GM12878 (cell line): ENCODE measurements around the gene CSF1R. TPM values are rescaled to one million over a fixed set of nuclear protein-coding genes. Genes with fewer than 3 reads are reported as not detected.

Source experiments
- ATAC-seq: fragments of 200-7000 bp; cut with Tn5 transposase; 3 replicates; pipeline ENCODE4 v1.9.1; 2020; ENCODE audit warnings: mild to moderate bottlenecking, moderate library complexity
- BruUV-seq: library from RNA; stranded (reverse); fragments of 400-500 nt; replicated peaks from 2 replicates; lab custom pipeline; 2021; lab: Mats Ljungman, UMichigan
- CTCF ChIA-PET: fragments of 300-600 bp; sonication (Branson Sonifier 250); formaldehyde crosslinking; extraction: SDS; loops from one replicate; lab custom pipeline; 2021; ENCODE audit warnings: inconsistent platforms; lab: Yijun Ruan, JAX
- POLR2A ChIA-PET: fragments of 350-600 bp; formaldehyde crosslinking; extraction: SDS; loops from one replicate; lab custom pipeline; 2021; ENCODE audit warnings: inconsistent platforms; lab: Charles Lee
- RAD21 ChIA-PET: fragments of 300-600 bp; sonication (Branson Sonifier 250); formaldehyde crosslinking; loops from one replicate; lab custom pipeline; 2023; ENCODE audit warnings: antibody characterized with exemption; ENCODE audit not compliant: unreplicated experiment; lab: Charles Lee
- SMC1A ChIA-PET: fragments of 300-600 bp; sonication (Branson Sonifier 250); formaldehyde crosslinking; loops from one replicate; lab custom pipeline; 2023; ENCODE audit not compliant: unreplicated experiment, uncharacterized antibody; lab: Charles Lee
- DNase-seq: peaks from one replicate; pipeline ENCODE4 v3.0.0-alpha.2; 2011; ENCODE audit warnings: low read depth, low spot score
- FAIRE-seq: peaks from 3 replicates; lab custom pipeline; 2011; peaks lifted over from hg19 to GRCh38; lab: Jason Lieb, UNC
- H2AFZ ChIP-seq: 2 replicates; pipeline ENCODE4 v1.6.0; 2011; ENCODE audit warnings: low read depth, low read length, control low read depth; ENCODE audit not compliant: control insufficient read depth
- H3K27ac ChIP-seq: 2 replicates; pipeline ENCODE4 v1.5.1; 2011; ENCODE audit warnings: control low read depth; ENCODE audit not compliant: control insufficient read depth, insufficient read depth
- H3K27me3 ChIP-seq, 2 experiments: replicated peaks in 1 of 2; 2 replicates each; pipeline versions ENCODE4 v1.6.0 to v1.6.1; 2011; ENCODE audit warnings: low read length in 1 of 2; ENCODE audit not compliant: control insufficient read depth in 2 of 2, insufficient read depth in 2 of 2
- H3K36me3 ChIP-seq, 2 experiments: 2 replicates each; pipeline ENCODE4 v1.5.1; 2011; ENCODE audit warnings: low read length in 1 of 2; ENCODE audit not compliant: control insufficient read depth in 2 of 2, insufficient read depth in 2 of 2
- H3K4me1 ChIP-seq: 2 replicates; pipeline ENCODE4 v1.6.1; 2011; ENCODE audit warnings: mild to moderate bottlenecking, low read length, moderate library complexity, mixed read lengths; ENCODE audit not compliant: control insufficient read depth, insufficient read depth
- H3K4me2 ChIP-seq: 2 replicates; pipeline ENCODE4 v1.6.0; 2011; ENCODE audit warnings: control low read depth; ENCODE audit not compliant: control insufficient read depth, insufficient read depth
- H3K4me3 ChIP-seq: fragments of 200-600 bp; sonication (generic); 2 replicates; pipeline ENCODE4 v1.5.1; 2016
- H3K79me2 ChIP-seq: 2 replicates; pipeline ENCODE4 v1.6.0; 2011; ENCODE audit warnings: low read length; ENCODE audit not compliant: control insufficient read depth, insufficient read depth
- H3K9ac ChIP-seq: 2 replicates; pipeline ENCODE4 v1.8.0; 2011; ENCODE audit warnings: low read length, control low read depth, mixed read lengths; ENCODE audit not compliant: control insufficient read depth, insufficient read depth
- H3K9me3 ChIP-seq: replicated peaks from 3 replicates; pipeline ENCODE4 v1.5.1; 2011; ENCODE audit warnings: mild to moderate bottlenecking, low read length; ENCODE audit not compliant: control insufficient read depth, insufficient read depth
- H4K20me1 ChIP-seq: 2 replicates; pipeline ENCODE4 v1.6.0; 2011; ENCODE audit not compliant: control insufficient read depth, insufficient read depth
- BMI1 ChIP-seq: fragments of 450-650 bp; IDR thresholded peaks from 2 replicates; pipeline ENCODE4 v1.6.1; 2016; ENCODE audit warnings: mild to moderate bottlenecking, moderate library complexity, borderline replicate concordance
- BRCA1 ChIP-seq: IDR thresholded peaks from 2 replicates; pipeline ENCODE4 v1.6.1; 2011; ENCODE audit warnings: low read depth, low read length, improper control_type of control experiment
- CBX5 ChIP-seq: sonication (generic); IDR thresholded peaks from 2 replicates; pipeline ENCODE4 v1.6.1; 2016; ENCODE audit warnings: low read depth, moderate library complexity, mild to moderate bottlenecking, inconsistent platforms
- DPF2 ChIP-seq: fragments of 450-650 bp; IDR thresholded peaks from 2 replicates; pipeline ENCODE4 v1.6.1; 2017; ENCODE audit warnings: mild to moderate bottlenecking
- IRF4 ChIP-seq: IDR thresholded peaks from 2 replicates; pipeline ENCODE4 v1.6.1; 2011; ENCODE audit warnings: low read depth, low read length
- KLF5 ChIP-seq: fragments of 450-650 bp; IDR thresholded peaks from 2 replicates; pipeline ENCODE4 v1.6.1; 2014; ENCODE audit warnings: mild to moderate bottlenecking; ENCODE audit not compliant: partially characterized antibody
- MTA2 ChIP-seq: fragments of 450-650 bp; IDR thresholded peaks from 2 replicates; pipeline ENCODE4 v1.6.1; 2016; ENCODE audit warnings: low read depth, mild to moderate bottlenecking, moderate library complexity
- NFYB ChIP-seq: IDR thresholded peaks from 2 replicates; pipeline ENCODE4 v1.6.1; 2011; ENCODE audit warnings: low read depth, mild to moderate bottlenecking, low read length, improper control_type of control experiment, moderate library complexity; ENCODE audit not compliant: insufficient read depth
- NR2C2 ChIP-seq: IDR thresholded peaks from 2 replicates; pipeline ENCODE4 v1.6.1; 2011; ENCODE audit warnings: borderline replicate concordance, low read depth; ENCODE audit not compliant: control insufficient read depth, insufficient read length
- RFX5 ChIP-seq: IDR thresholded peaks from 2 replicates; pipeline ENCODE4 v1.6.1; 2011; ENCODE audit warnings: low read depth, low read length, improper control_type of control experiment
- SIN3A ChIP-seq: IDR thresholded peaks from 2 replicates; pipeline ENCODE4 v1.6.1; 2012; ENCODE audit warnings: low read depth, low read length, improper control_type of control experiment
- SMARCA5 ChIP-seq: fragments of 450-650 bp; IDR thresholded peaks from 2 replicates; pipeline ENCODE4 v1.6.1; 2017; ENCODE audit warnings: mild to moderate bottlenecking
- TCF12 ChIP-seq: IDR thresholded peaks from 2 replicates; pipeline ENCODE4 v1.6.1; 2011; ENCODE audit warnings: low read depth, mild to moderate bottlenecking, low read length
- ZNF207 ChIP-seq: fragments of 450-650 bp; IDR thresholded peaks from 2 replicates; pipeline ENCODE4 v1.6.1; 2014; ENCODE audit warnings: antibody characterized with exemption, mild to moderate bottlenecking, borderline replicate concordance
- ZNF622 ChIP-seq: fragments of 450-650 bp; IDR thresholded peaks from 2 replicates; pipeline ENCODE4 v1.6.1; 2017; ENCODE audit warnings: mild to moderate bottlenecking, inconsistent platforms
- WGBS: methylation state at CpG from one replicate; pipeline ENCODE4 v1.1.6; 2016; ENCODE audit warnings: low lambda C conversion rate; ENCODE audit not compliant: insufficient replicate concordance, insufficient coverage; ENCODE audit errors: missing lambda C conversion rate; 5-methylcytosine and 5-hydroxymethylcytosine counted together
- in situ Hi-C: fragments of 300-500 bp; cut with MboI; formaldehyde crosslinking; loops from 9 replicates; pipeline ENCODE4 v1.14.3; 2018; ENCODE audit warnings: mixed read lengths
- intact Hi-C: fragments of 100-400 bp; cut with micrococcal nuclease; formaldehyde crosslinking; loops from one replicate; pipeline ENCODE4 v1.14.2; 2022; ENCODE audit not compliant: unreplicated experiment
- polyA plus RNA-seq, 11 experiments: library from polyadenylated mRNA; depleted of rRNA in 4 of 11; unstranded in 6 of 11; stranded (reverse) in 5 of 11; fragments of >200 nt; fragmentation: Nextera tagmentation in 4 of 11; fragmentation: Illumina TruSeq in 1 of 11; extraction: Ambion mirVana in 4 of 11; extraction: Trizol in 1 of 11; gene quantifications; 1 replicate in 1 of 11; 2 replicates in 10 of 11; pipeline versions ENCODE4 v1.2.1 to v1.2.3, GENCODE V29; 2011 to 2016; ENCODE audit warnings: inconsistent platforms in 2 of 11, missing spikeins in 2 of 11, low read depth in 1 of 11
- total RNA-seq, 4 experiments: library from RNA; depleted of rRNA in 3 of 4; stranded (reverse); fragments of >200 nt in 3 of 4; fragmentation: Illumina TruSeq in 1 of 4; extraction: Trizol in 1 of 4; gene quantifications; 2 replicates each; pipeline versions ENCODE4 v1.2.1 to v1.2.3, GENCODE V29; 2013 to 2021
- TF ChIP-seq, protein P1 (sequence below): fragments of 450-650 bp; IDR thresholded peaks from 2 replicates; pipeline ENCODE4 v1.6.1; 2017; ENCODE audit warnings: mild to moderate bottlenecking, moderate library complexity
- TF ChIP-seq, protein P2 (sequence below): fragments of 450-650 bp; formaldehyde crosslinking; IDR thresholded peaks from 2 replicates; pipeline ENCODE4 v1.4.0; 2020; ENCODE audit warnings: mild to moderate bottlenecking, moderate library complexity

The CSF1R gene
- total and polyA plus RNA-seq, 10 of the 15 experiments (the other 5 are each of a cell fraction or from before 2014, with no cell fraction given) = 0.35 to 3.6 (median 1.2) TPM

DNA sequence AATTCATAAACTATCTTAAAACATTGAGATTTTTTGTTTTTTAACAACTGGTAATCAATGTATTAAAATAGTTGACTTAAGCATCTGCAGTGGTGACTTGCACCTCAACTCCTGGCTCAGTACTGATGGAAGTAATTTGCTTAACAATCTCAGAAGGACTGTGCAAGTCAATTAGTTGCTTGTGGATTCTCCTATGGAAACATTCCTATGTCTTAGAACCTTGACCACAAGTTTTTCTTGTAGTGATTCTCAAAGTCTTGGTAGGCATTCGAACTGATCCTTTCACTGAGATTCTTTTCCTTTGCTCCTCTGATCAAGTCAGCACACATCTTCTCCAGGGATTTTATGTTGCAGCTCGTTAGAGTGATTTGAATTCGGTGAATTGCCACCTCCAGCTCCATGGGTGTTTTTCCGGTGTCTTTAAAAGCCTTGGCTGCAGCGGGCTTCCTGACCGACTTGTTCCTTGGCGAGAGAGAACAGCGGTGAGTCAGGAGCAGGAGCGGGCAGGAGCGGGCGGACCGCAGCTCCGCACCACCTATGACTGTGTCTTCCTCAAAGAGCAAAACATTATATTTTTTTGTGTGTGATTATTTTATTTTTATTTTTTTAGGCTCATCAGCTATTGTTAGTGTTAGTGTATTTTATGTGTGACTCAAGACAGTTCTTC, 64.7 kb downstream of the CSF1R start:
- POLR2A ChIA-PET = interaction anchor here (0.9 kb wide), 1 partner anchor 10 kb away, joined by 3 read pairs; no protein-coding TSS in a partner anchor
- H3K36me3 ChIP-seq = peaks cover 10 to 21% of the 10 kb centered on the region in 2 experiments; a peak in 3 of 4 replicates
- no peaks in the 10 kb centered on the region for H3K4me1 ChIP-seq
- H3K9ac ChIP-seq = no peak overlapping the region
- TF ChIP-seq SMARCA5 (no peak), BRCA1 (no peak), BMI1 (no peak), TCF12 (no peak), DPF2 (no peak), ZNF622 (no peak), NFYB (no peak), SIN3A (no peak), IRF4 (no peak), NR2C2 (no peak), ZNF207 (no peak), MTA2 (no peak), KLF5 (no peak), CBX5 (no peak), RFX5 (no peak)
- TF ChIP-seq, protein P1, sequence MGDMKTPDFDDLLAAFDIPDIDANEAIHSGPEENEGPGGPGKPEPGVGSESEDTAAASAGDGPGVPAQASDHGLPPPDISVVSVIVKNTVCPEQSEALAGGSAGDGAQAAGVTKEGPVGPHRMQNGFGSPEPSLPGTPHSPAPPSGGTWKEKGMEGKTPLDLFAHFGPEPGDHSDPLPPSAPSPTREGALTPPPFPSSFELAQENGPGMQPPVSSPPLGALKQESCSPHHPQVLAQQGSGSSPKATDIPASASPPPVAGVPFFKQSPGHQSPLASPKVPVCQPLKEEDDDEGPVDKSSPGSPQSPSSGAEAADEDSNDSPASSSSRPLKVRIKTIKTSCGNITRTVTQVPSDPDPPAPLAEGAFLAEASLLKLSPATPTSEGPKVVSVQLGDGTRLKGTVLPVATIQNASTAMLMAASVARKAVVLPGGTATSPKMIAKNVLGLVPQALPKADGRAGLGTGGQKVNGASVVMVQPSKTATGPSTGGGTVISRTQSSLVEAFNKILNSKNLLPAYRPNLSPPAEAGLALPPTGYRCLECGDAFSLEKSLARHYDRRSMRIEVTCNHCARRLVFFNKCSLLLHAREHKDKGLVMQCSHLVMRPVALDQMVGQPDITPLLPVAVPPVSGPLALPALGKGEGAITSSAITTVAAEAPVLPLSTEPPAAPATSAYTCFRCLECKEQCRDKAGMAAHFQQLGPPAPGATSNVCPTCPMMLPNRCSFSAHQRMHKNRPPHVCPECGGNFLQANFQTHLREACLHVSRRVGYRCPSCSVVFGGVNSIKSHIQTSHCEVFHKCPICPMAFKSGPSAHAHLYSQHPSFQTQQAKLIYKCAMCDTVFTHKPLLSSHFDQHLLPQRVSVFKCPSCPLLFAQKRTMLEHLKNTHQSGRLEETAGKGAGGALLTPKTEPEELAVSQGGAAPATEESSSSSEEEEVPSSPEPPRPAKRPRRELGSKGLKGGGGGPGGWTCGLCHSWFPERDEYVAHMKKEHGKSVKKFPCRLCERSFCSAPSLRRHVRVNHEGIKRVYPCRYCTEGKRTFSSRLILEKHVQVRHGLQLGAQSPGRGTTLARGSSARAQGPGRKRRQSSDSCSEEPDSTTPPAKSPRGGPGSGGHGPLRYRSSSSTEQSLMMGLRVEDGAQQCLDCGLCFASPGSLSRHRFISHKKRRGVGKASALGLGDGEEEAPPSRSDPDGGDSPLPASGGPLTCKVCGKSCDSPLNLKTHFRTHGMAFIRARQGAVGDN = no peak
- TF ChIP-seq, protein P2, sequence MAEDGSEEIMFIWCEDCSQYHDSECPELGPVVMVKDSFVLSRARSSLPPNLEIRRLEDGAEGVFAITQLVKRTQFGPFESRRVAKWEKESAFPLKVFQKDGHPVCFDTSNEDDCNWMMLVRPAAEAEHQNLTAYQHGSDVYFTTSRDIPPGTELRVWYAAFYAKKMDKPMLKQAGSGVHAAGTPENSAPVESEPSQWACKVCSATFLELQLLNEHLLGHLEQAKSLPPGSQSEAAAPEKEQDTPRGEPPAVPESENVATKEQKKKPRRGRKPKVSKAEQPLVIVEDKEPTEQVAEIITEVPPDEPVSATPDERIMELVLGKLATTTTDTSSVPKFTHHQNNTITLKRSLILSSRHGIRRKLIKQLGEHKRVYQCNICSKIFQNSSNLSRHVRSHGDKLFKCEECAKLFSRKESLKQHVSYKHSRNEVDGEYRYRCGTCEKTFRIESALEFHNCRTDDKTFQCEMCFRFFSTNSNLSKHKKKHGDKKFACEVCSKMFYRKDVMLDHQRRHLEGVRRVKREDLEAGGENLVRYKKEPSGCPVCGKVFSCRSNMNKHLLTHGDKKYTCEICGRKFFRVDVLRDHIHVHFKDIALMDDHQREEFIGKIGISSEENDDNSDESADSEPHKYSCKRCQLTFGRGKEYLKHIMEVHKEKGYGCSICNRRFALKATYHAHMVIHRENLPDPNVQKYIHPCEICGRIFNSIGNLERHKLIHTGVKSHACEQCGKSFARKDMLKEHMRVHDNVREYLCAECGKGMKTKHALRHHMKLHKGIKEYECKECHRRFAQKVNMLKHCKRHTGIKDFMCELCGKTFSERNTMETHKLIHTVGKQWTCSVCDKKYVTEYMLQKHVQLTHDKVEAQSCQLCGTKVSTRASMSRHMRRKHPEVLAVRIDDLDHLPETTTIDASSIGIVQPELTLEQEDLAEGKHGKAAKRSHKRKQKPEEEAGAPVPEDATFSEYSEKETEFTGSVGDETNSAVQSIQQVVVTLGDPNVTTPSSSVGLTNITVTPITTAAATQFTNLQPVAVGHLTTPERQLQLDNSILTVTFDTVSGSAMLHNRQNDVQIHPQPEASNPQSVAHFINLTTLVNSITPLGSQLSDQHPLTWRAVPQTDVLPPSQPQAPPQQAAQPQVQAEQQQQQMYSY = no peak
- BruUV-seq = TSS peak; percentile 10
- H3K27ac ChIP-seq = no peak overlapping the region
- no peak overlapping the region for H3K4me3 ChIP-seq
- in situ Hi-C loops (no loop called here), intact Hi-C loops (no loop called here)
- no peaks in the 10 kb centered on the region for H4K20me1 ChIP-seq
- RAD21 ChIA-PET = no interaction called here
- no peak overlapping the region for H2AFZ ChIP-seq
- ATAC-seq (no peak), FAIRE-seq (no peak), DNase-seq (no peak)
- H3K4me2 ChIP-seq = no peak overlapping the region
- no peaks in the 10 kb centered on the region for H3K27me3 ChIP-seq
- 97% methylated on average over 13 of the region's 13 CpGs for WGBS
- H3K79me2 ChIP-seq = no peaks in the 10 kb centered on the region
- H3K9me3 ChIP-seq = no peaks in the 10 kb centered on the region
- CTCF ChIA-PET = interaction anchor here (0.6 to 2.2 kb wide), 9 partner anchors 8 to 236 kb away, joined by 3 to 8 read pairs (median 3); no protein-coding TSS in a partner anchor
- SMC1A ChIA-PET = interaction anchor here (1.0 to 2.9 kb wide), 4 partner anchors 9 to 106 kb away, joined by 3 to 11 read pairs (median 6); no protein-coding TSS in a partner anchor
